ENCODE results near the gene SUV39H1. TPM values are rescaled to one million over a fixed set of nuclear protein-coding genes. Genes with fewer than 3 reads are reported as not detected.

Gene SUV39H1
- total and polyA plus RNA-seq, 4 experiments from 2014 or later: 8.7 to 15.6 (median 11.3) TPM

DNA sequence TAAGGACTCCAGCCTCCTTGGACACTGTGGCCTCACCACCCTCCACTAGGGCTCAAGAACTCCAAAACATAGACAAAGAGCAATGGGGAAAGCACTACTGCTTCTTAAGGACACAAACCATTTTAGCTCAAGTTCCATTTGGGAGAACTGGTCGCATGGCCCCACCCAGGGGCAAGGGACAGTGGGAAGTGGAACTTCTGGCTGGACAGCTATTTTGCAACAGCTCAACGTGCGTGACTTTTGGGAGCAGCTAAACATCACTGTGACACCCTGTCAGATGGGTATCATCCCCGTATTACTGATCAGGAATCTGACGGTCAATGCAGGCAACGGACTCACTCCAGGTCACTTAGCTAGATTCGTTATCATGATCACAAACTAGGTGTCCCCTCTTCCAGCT lies 56.0 kb downstream of the SUV39H1 start:
- POLR2A ChIA-PET (ENCODE audit: partially characterized antibody): no interaction called here
- peaks cover 0 to 3% (median 0%) of the 10 kb centered on the region in 4 donors for H3K4me1 Mint-ChIP-seq
- no peaks in the 10 kb centered on the region for H3K36me3 Mint-ChIP-seq
- CTCF ChIA-PET (ENCODE audit: partially characterized antibody): interaction anchor here (0.9 to 1.4 kb wide), 2 partner anchors 8 to 104 kb away, joined by 3 to 4 read pairs; no protein-coding TSS in a partner anchor
- intact Hi-C loops (cut with micrococcal nuclease): no loop called here
- Histone ChIP-seq H3K27me3 (ENCODE audit: insufficient read depth, low read length) (no peaks in the 10 kb centered on the region), H3K4me1 (ENCODE audit: insufficient read depth, low read length) (no peaks in the 10 kb centered on the region), H3K36me3 (ENCODE audit: insufficient read depth, low read length) (no peaks in the 10 kb centered on the region), H3K9me3 (ENCODE audit: control insufficient read depth in 1 of 2, low read length in 2 of 2) (no peaks in the 10 kb centered on the region), H3K27ac (ENCODE audit: low read depth, low read length) (no peak overlapping the region), H3K4me3 (ENCODE audit: low read length in 2 of 2) (no peak overlapping the region)
- H3K27ac Mint-ChIP-seq: no peak overlapping the region
- H3K9me3 Mint-ChIP-seq: no peaks in the 10 kb centered on the region
- H3K4me3 Mint-ChIP-seq: no peak overlapping the region
- no peaks in the 10 kb centered on the region for H3K27me3 Mint-ChIP-seq
- no peak for DNase-seq

DNA sequence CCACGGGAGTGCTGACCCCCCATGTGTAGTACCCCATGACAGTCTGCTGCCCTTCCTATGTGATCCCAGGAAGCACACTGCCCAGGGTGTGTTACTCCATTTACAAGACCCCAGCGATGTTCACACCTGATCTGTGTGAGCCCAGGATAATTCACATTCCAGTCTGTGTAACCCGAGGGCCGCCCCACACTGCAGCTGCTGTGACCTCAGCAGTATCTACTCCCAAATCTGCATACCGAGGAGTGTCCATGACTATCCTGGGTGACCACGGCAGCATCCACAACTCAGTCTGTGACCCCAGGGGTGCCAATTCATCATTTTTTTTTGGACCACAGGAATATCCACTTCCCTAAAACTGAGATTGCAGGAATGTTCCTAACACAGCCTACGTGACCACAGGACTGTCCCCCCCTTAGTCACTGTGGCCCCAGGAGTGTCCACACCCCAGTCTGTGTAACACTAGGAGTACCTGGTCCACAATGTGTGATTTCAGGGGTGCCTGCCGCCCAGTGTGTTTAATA lies 57.2 kb downstream of the SUV39H1 start:
- peaks cover 0 to 3% (median 0%) of the 10 kb centered on the region in 4 donors for H3K4me1 Mint-ChIP-seq
- CTCF ChIA-PET (ENCODE audit: partially characterized antibody): no interaction called here

DNA sequence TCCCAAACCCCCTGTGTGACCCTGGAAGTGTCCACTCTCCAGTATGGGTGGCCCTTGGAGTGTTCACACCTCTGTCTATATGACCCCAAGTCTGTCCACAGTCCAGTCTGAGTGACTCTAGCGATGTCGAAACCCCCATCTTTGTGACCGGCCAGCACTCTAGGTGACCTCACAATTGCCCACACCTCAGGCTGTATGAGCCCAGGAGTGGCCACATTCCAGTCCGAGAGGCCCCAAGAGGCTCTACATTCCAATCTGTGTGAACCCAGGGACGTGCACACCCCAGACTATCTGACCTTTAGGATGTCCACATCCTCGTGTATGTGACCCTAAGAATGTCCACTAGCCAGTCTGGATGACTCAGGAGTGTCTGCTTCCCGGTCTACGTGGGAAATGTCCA lies 57.7 kb downstream of the SUV39H1 start:
- Histone ChIP-seq H3K4me3 (ENCODE audit: low read length in 2 of 2) (no peak overlapping the region), H3K4me1 (ENCODE audit: insufficient read depth, low read length) (no peaks in the 10 kb centered on the region), H3K9me3 (ENCODE audit: control insufficient read depth in 1 of 2, low read length in 2 of 2) (no peaks in the 10 kb centered on the region), H3K27ac (ENCODE audit: low read depth, low read length) (no peak overlapping the region), H3K27me3 (ENCODE audit: insufficient read depth, low read length) (no peaks in the 10 kb centered on the region), H3K36me3 (ENCODE audit: insufficient read depth, low read length) (no peaks in the 10 kb centered on the region)
- no peak for DNase-seq
- Mint-ChIP-seq H3K27ac (no peak overlapping the region), H3K4me1 (peaks cover 0 to 3% (median 0%) of the 10 kb centered on the region in 4 donors), H3K4me3 (no peak overlapping the region), H3K27me3 (no peaks in the 10 kb centered on the region), H3K36me3 (no peaks in the 10 kb centered on the region), H3K9me3 (no peaks in the 10 kb centered on the region)
- ChIA-PET CTCF (ENCODE audit: partially characterized antibody) (no interaction called here), POLR2A (ENCODE audit: partially characterized antibody) (no interaction called here)
- intact Hi-C loops (cut with micrococcal nuclease): no loop called here

More for the DNA sequence above, 57.2 kb downstream of the SUV39H1 start:
- no peaks in the 10 kb centered on the region for H3K4me1 ChIP-seq (ENCODE audit: insufficient read depth, low read length)
- H3K4me3 Mint-ChIP-seq: no peak overlapping the region
- POLR2A ChIA-PET (ENCODE audit: partially characterized antibody): no interaction called here
- H3K9me3 ChIP-seq (ENCODE audit: control insufficient read depth in 1 of 2, low read length in 2 of 2): no peaks in the 10 kb centered on the region
- no peaks in the 10 kb centered on the region for H3K9me3 Mint-ChIP-seq
- H3K36me3 Mint-ChIP-seq: no peaks in the 10 kb centered on the region
- H3K27ac Mint-ChIP-seq: no peak overlapping the region
- no peak for DNase-seq
- H3K27ac ChIP-seq (ENCODE audit: low read depth, low read length): no peak overlapping the region
- H3K27me3 ChIP-seq (ENCODE audit: insufficient read depth, low read length): no peaks in the 10 kb centered on the region
- H3K4me3 ChIP-seq (ENCODE audit: low read length in 2 of 2): no peak overlapping the region
- no peaks in the 10 kb centered on the region for H3K36me3 ChIP-seq (ENCODE audit: insufficient read depth, low read length)
- intact Hi-C loops (cut with micrococcal nuclease): no loop called here
- no peaks in the 10 kb centered on the region for H3K27me3 Mint-ChIP-seq

Other genes starting within 250 kb of the SUV39H1 start
- gene SLC38A5, start 226.5 kb upstream of the SUV39H1 start, total RNA-seq: 10 to 100 TPM; 18.4 to 22.2 TPM
- gene SLC38A5, start 226.5 kb upstream of the SUV39H1 start, polyA plus RNA-seq: 10 to 100 TPM; 20.1 to 34.0 TPM
- gene FTSJ1, start 220.5 kb upstream of the SUV39H1 start, total RNA-seq: 10 to 100 TPM; 48.1 to 54.1 TPM
- gene FTSJ1, start 220.5 kb upstream of the SUV39H1 start, polyA plus RNA-seq: 10 to 100 TPM; 69.4 to 92.2 TPM
- 10 to 100 TPM; 15.3 to 15.4 TPM for gene PORCN, start 187.7 kb upstream of the SUV39H1 start, total RNA-seq
- 10 to 100 TPM; 10.6 to 13.8 TPM for gene PORCN, start 187.7 kb upstream of the SUV39H1 start, polyA plus RNA-seq
- 10 to 100 TPM; 32.1 to 35.9 TPM for gene EBP, start 174.9 kb upstream of the SUV39H1 start, total RNA-seq
- 100 to 1,000 TPM in 1 of 2 donors, 10 to 100 TPM in 1; 80.5 to 130 TPM for gene EBP, start 174.9 kb upstream of the SUV39H1 start, polyA plus RNA-seq
- 10 to 100 TPM; 22.8 to 24.5 TPM for gene TBC1D25, start 157.0 kb upstream of the SUV39H1 start, total RNA-seq
- gene TBC1D25, start 157.0 kb upstream of the SUV39H1 start, polyA plus RNA-seq: 10 to 100 TPM; 18.6 to 21.1 TPM
- gene RBM3, start 122.2 kb upstream of the SUV39H1 start, total RNA-seq: 100 to 1,000 TPM; 169 to 173 TPM
- 100 to 1,000 TPM; 247 to 282 TPM for gene RBM3, start 122.2 kb upstream of the SUV39H1 start, polyA plus RNA-seq
- gene WDR13, start 99.2 kb upstream of the SUV39H1 start, total RNA-seq: 10 to 100 TPM; 47.4 to 49.7 TPM
- 10 to 100 TPM; 41.8 to 67.9 TPM for gene WDR13, start 99.2 kb upstream of the SUV39H1 start, polyA plus RNA-seq
- gene WAS, start 12.9 kb upstream of the SUV39H1 start, total RNA-seq: 100 to 1,000 TPM; 108 to 110 TPM
- 10 to 100 TPM; 13.4 to 33.8 TPM for gene WAS, start 12.9 kb upstream of the SUV39H1 start, polyA plus RNA-seq
- not detected for gene GLOD5, start 65.0 kb downstream of the SUV39H1 start, total RNA-seq
- gene GLOD5, start 65.0 kb downstream of the SUV39H1 start, polyA plus RNA-seq: not detected
- gene GATA1, start 89.9 kb downstream of the SUV39H1 start, total RNA-seq: not detected
- not detected for gene GATA1, start 89.9 kb downstream of the SUV39H1 start, polyA plus RNA-seq
- 100 to 1,000 TPM; 121 to 126 TPM for gene HDAC6, start 105.3 kb downstream of the SUV39H1 start, total RNA-seq
- gene HDAC6, start 105.3 kb downstream of the SUV39H1 start, polyA plus RNA-seq: 10 to 100 TPM in 1 of 2 donors, 1 to 10 TPM in 1; 9.4 to 25.3 TPM
- not detected for gene ERAS, start 129.8 kb downstream of the SUV39H1 start, total RNA-seq
- not detected for gene ERAS, start 129.8 kb downstream of the SUV39H1 start, polyA plus RNA-seq
- 1 to 10 TPM; 6.4 to 8.5 TPM for gene PCSK1N, start 138.9 kb downstream of the SUV39H1 start, total RNA-seq
- 10 to 100 TPM in 1 of 2 donors, 1 to 10 TPM in 1; 4.6 to 15.3 TPM for gene PCSK1N, start 138.9 kb downstream of the SUV39H1 start, polyA plus RNA-seq
- gene TIMM17B, start 201.0 kb downstream of the SUV39H1 start, total RNA-seq: 10 to 100 TPM; 42.6 to 46.2 TPM
- gene TIMM17B, start 201.0 kb downstream of the SUV39H1 start, polyA plus RNA-seq: 10 to 100 TPM; 65.3 to 69.7 TPM
- 10 to 100 TPM; 59.6 to 64.4 TPM for gene PQBP1, start 201.2 kb downstream of the SUV39H1 start, total RNA-seq
- 10 to 100 TPM; 80.0 to 94.1 TPM for gene PQBP1, start 201.2 kb downstream of the SUV39H1 start, polyA plus RNA-seq
- gene SLC35A2, start 214.9 kb downstream of the SUV39H1 start, total RNA-seq: 10 to 100 TPM; 13.8 to 15.8 TPM
- 10 to 100 TPM; 11.8 to 14.4 TPM for gene SLC35A2, start 214.9 kb downstream of the SUV39H1 start, polyA plus RNA-seq
- gene PIM2, start 222.3 kb downstream of the SUV39H1 start, total RNA-seq: 100 to 1,000 TPM; 117 to 118 TPM
- gene PIM2, start 222.3 kb downstream of the SUV39H1 start, polyA plus RNA-seq: 100 to 1,000 TPM; 396 to 489 TPM

All from CD4-positive, alpha-beta memory T cell (primary cell).